ENCODE measurements around the gene SLC16A7.

Gene SLC16A7

DNA sequence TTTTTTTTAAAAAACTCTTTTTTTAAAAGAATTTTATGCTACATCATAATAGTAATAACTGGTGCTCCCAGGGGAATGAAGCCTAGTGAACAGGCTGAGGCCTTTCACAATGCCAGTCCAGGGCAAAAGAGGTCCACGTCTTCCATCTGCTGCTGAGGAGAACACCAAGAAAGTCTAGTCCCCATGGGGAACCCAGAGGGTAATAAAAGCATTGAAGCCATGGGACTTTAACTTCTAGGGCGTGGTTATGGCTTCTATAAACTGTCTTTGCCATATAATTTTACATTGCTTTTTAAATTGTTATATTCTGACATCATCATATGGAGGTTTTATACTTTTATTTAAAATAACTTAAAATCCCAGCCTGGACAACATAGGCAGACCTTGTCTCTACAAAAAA is 64.3 kb downstream of the SLC16A7 start:
- H3K4me3 ChIP-seq (ENCODE audit: low read length) = no peak overlapping the region
- DNase-seq (ENCODE audit: low read depth) = no peak
- TF ChIP-seq, protein P1, sequence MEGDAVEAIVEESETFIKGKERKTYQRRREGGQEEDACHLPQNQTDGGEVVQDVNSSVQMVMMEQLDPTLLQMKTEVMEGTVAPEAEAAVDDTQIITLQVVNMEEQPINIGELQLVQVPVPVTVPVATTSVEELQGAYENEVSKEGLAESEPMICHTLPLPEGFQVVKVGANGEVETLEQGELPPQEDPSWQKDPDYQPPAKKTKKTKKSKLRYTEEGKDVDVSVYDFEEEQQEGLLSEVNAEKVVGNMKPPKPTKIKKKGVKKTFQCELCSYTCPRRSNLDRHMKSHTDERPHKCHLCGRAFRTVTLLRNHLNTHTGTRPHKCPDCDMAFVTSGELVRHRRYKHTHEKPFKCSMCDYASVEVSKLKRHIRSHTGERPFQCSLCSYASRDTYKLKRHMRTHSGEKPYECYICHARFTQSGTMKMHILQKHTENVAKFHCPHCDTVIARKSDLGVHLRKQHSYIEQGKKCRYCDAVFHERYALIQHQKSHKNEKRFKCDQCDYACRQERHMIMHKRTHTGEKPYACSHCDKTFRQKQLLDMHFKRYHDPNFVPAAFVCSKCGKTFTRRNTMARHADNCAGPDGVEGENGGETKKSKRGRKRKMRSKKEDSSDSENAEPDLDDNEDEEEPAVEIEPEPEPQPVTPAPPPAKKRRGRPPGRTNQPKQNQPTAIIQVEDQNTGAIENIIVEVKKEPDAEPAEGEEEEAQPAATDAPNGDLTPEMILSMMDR (IDR thresholded peaks at IDR 0.05; ENCODE audit: insufficient read depth, low read depth, low read length, missing control alignments) = no peak

DNA sequence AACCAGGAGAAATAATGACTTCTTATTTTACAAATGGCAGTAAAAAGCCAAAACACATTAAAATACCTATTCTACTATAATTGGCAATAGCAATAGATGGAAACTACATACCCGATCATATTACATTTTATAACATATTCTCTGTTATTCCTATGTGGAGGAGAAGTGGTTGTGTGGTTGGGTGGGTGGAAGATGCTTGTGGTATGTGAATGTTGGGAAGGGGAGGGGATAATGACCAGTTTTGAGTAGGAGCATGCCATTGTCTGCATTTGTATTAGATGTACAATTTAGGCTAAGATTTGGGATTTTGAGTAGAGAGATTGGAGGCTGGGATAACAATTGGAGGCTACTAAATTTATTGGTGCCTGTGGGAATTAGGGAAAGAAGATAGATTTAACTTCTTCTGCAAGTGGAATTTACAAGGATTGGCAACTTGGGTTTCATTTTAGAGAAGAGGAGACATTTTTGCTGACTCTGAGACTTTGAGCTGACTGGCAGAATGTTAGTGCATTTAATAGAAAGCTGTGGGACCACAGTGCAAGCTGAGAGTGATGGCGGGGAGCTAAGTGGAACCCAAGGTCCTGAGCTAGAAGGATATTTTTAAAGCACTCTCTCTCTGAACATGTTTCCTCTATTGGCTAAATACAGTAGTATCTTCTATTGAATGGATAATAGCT is 65.2 kb downstream of the SLC16A7 start:
- TF ChIP-seq, protein P1 (IDR thresholded peaks at IDR 0.05; ENCODE audit: insufficient read depth, low read depth, low read length, missing control alignments) = no peak
- DNase-seq (ENCODE audit: low read depth) = no peak
- no peak overlapping the region for H3K4me3 ChIP-seq (ENCODE audit: low read length)

DNA sequence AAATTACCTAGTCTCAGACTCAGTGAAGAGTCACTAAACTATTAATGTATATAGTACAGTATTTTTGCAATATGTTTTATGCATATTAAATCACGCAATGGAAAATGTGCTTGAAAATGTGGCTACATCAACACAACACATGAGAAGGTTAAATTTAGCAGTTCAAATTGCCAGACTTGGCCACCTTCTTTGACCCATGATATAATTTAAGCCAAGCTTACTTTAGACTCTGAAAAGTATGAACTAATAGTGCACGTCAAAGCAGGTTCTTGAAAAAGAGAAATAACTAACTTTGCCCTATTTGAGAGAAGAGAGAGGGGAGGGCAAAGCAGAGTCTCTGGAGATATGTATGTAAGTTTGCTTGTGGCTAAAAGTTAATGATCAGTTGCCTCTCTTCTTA is 68.7 kb downstream of the SLC16A7 start:
- no peak overlapping the region for H3K4me3 ChIP-seq (ENCODE audit: low read length)
- TF ChIP-seq, protein P1 (IDR thresholded peaks at IDR 0.05; ENCODE audit: insufficient read depth, low read depth, low read length, missing control alignments) = no peak
- DNase-seq (ENCODE audit: low read depth) = no peak

DNA sequence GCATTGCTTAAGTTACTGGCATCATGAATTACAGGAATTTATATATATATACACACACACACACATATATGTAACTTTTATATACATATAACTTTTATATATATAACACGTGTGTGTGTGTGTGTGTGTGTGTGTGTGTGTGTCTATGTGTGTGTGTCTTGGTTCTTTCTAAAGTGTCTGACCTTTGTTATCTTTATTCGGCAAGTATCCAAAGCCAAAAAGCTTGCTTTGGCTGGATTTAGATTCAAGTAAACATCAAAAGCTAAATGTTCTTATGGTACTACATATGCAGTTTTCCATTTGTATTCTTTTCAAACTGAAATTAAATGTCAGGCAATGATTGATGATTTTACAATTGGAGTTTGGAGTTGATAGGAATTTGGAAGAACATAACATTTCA is 69.9 kb downstream of the SLC16A7 start:
- TF ChIP-seq, protein P1 (IDR thresholded peaks at IDR 0.05; ENCODE audit: insufficient read depth, low read depth, low read length, missing control alignments) = no peak

DNA sequence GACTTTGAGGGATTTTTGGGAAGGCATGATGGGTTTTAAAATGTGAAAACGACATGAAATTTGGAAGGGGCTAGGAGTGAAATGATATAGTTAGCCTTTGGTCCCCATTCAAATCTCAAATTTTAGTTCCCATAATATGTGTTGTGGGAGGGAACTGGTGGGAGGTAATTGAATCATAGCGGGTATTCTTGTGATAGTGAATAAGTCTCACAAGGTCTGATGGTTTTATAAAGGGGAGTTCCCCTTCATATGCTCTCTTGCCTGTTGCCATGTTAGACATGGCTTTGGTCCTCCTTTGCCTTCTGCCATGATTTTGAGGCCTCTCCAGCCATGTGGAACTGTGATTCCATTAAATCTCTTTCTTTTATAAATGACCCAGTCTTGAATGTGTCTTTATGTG is 72.8 kb downstream of the SLC16A7 start:
- DNase-seq (ENCODE audit: low read depth) = no peak
- no peak overlapping the region for H3K4me3 ChIP-seq (ENCODE audit: low read length)
- TF ChIP-seq, protein P1 (IDR thresholded peaks at IDR 0.05; ENCODE audit: insufficient read depth, low read depth, low read length, missing control alignments) = no peak

More for the DNA sequence above, 69.9 kb downstream of the SLC16A7 start:
- DNase-seq (ENCODE audit: low read depth) = no peak
- no peak overlapping the region for H3K4me3 ChIP-seq (ENCODE audit: low read length)

DNA sequence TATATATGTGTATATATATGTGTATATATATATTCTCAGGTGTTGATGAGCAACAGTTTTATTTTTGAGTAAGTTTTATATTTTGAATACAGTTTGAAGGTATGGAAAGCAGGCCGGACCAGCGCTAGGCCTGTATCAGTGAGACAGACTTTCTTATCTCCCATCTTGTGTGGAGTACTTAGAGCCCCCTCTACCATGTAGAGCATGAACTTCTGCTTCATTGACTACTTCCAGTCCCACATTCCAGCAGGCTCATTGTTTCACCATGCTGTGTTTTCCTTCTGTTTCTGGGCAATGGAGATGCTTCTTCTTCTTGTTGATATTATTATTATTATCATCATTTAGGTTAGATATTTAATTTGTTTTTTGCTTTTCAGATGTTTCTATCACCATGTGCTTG is 76.4 kb downstream of the SLC16A7 start:
- TF ChIP-seq, protein P1 (IDR thresholded peaks at IDR 0.05; ENCODE audit: insufficient read depth, low read depth, low read length, missing control alignments) = no peak
- no peak overlapping the region for H3K4me3 ChIP-seq (ENCODE audit: low read length)
- no peak for DNase-seq (ENCODE audit: low read depth)

DNA sequence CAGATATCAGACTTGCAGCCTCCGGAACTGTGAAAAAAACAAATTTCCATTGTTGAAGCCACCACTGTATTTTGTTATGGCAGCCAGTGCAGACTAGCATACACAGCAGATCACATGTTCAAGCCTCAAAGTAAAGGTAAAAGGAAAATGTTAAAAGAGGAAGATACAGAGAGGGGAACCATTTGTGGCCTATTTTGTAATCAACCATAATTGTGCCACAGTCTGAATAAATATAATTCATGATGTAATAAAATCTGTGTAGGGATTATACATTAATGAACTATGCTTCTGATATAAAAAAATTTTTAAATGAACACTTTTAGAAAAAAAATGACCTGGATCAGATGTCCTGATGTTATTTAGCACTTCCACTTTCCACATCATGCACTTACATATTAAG is 79.6 kb downstream of the SLC16A7 start:
- TF ChIP-seq, protein P1 (IDR thresholded peaks at IDR 0.05; ENCODE audit: insufficient read depth, low read depth, low read length, missing control alignments) = no peak
- no peak overlapping the region for H3K4me3 ChIP-seq (ENCODE audit: low read length)
- DNase-seq (ENCODE audit: low read depth) = no peak
